H1 (cell line): ENCODE results near the gene GPA33. TPM values are rescaled to one million over a fixed set of nuclear protein-coding genes. Genes with fewer than 3 reads are reported as not detected.

Experiments
- CBX5 ChIP-seq: fragments of 300-800, 300-1000 bp; sonication (generic); IDR thresholded peaks from 2 replicates; pipeline ENCODE4 v1.7.1; 2016; ENCODE audit warnings: antibody characterized with exemption, low read length, low read depth
- CREB1 ChIP-seq: IDR thresholded peaks from 2 replicates; pipeline ENCODE4 v1.6.1; 2012; ENCODE audit warnings: inconsistent platforms
- GTF2F1 ChIP-seq: IDR thresholded peaks from 2 replicates; pipeline ENCODE4 v1.6.1; 2012; ENCODE audit warnings: low read depth, low read length, improper control_type of control experiment, borderline replicate concordance
- JUN ChIP-seq: IDR thresholded peaks from 2 replicates; pipeline ENCODE4 v1.6.1; 2011; ENCODE audit warnings: low read depth, mild to moderate bottlenecking, improper control_type of control experiment, low read length
- KDM5A ChIP-seq: fragments of 200-600 bp; IDR thresholded peaks from 2 replicates; pipeline ENCODE4 v1.7.1; 2012; ENCODE audit warnings: mild to moderate bottlenecking, low read length, inconsistent platforms, mixed read lengths
- SAP30 ChIP-seq: fragments of 300-600 bp; sonication (generic); IDR thresholded peaks from 2 replicates; pipeline ENCODE4 v1.7.1; 2012; ENCODE audit warnings: low read length, moderate library complexity, mild to moderate bottlenecking, inconsistent platforms; ENCODE audit not compliant: insufficient read depth, insufficient replicate concordance
- SIX5 ChIP-seq: IDR thresholded peaks from 2 replicates; pipeline ENCODE4 v1.6.1; 2011; ENCODE audit warnings: mild to moderate bottlenecking, low read depth, low read length
- SRF ChIP-seq: IDR thresholded peaks from 2 replicates; pipeline ENCODE4 v1.6.1; 2011; ENCODE audit warnings: mild to moderate bottlenecking, low read depth, low read length, moderate library complexity
- SUZ12 ChIP-seq: fragments of 200-600 bp; sonication (generic); IDR thresholded peaks from 2 replicates; pipeline ENCODE4 v1.6.1; 2012; ENCODE audit warnings: mild to moderate bottlenecking, inconsistent platforms, low read length, moderate library complexity, mixed read lengths
- TEAD4 ChIP-seq: IDR thresholded peaks from 2 replicates; pipeline ENCODE4 v1.6.1; 2012; ENCODE audit warnings: low read depth, low read length, inconsistent platforms, mixed read lengths
- polyA plus RNA-seq, 7 experiments: library from polyadenylated mRNA; depleted of rRNA in 3 of 7; stranded (reverse) in 5 of 7; unstranded in 2 of 7; fragments of >200 nt in 5 of 7; fragments of 200-250 nt in 2 of 7; gene quantifications; 1 replicate in 5 of 7; 2 replicates in 1 of 7; 4 replicates in 1 of 7; pipeline versions ENCODE4 v1.2.1 to v1.2.3, GENCODE V29; 2011 to 2013; ENCODE audit warnings: missing spikeins in 2 of 7, mixed read lengths in 2 of 7
- total RNA-seq: library from RNA; stranded (reverse); fragmentation: NEBNext Ultra II Directional; extraction: Animal tissue kit (Norgen Biotek cat#: 25700); gene quantifications from 2 replicates; pipeline ENCODE4 v1.2.1, GENCODE V29; 2021

GPA33 gene
- total and polyA plus RNA-seq, 2 of the 8 experiments (the other 6 are each of a cell fraction or from before 2014, with no cell fraction given): 0.19 to 0.67 TPM

GRCh38 chr1:167117225-167117624, 27.0 kb upstream of the GPA33 start (continued):
- TF ChIP-seq KDM5A (no peak), SAP30 (no peak), JUN (no peak), SUZ12 (no peak), SIX5 (no peak), GTF2F1 (no peak), SRF (no peak), TEAD4 (no peak), CBX5 (no peak), CREB1 (no peak)
